Peyer's patch (tissue), 4 donors: Measurements from ENCODE around the gene PHEX.

ENCODE experiments used
- POLR2A ChIP-seq, 2 donors: fragments of 450-650 bp; IDR thresholded peaks; one replicate each; pipeline ENCODE4 v1.5.1; 2017; ENCODE audit warnings: antibody characterized with exemption in 2 of 2, mild to moderate bottlenecking in 2 of 2, moderate library complexity in 2 of 2
- TF ChIP-seq, protein P1 (sequence below), 6 experiments: fragments of 450-650 bp in 4 of 6; fragments of 200-600 bp in 2 of 6; sonication (generic) in 1 of 6; IDR thresholded peaks; one replicate each; pipeline ENCODE4 v1.5.1; 2017 to 2019; ENCODE audit warnings: antibody characterized with exemption in 6 of 6, mild to moderate bottlenecking in 3 of 6, moderate library complexity in 1 of 6

DNA sequence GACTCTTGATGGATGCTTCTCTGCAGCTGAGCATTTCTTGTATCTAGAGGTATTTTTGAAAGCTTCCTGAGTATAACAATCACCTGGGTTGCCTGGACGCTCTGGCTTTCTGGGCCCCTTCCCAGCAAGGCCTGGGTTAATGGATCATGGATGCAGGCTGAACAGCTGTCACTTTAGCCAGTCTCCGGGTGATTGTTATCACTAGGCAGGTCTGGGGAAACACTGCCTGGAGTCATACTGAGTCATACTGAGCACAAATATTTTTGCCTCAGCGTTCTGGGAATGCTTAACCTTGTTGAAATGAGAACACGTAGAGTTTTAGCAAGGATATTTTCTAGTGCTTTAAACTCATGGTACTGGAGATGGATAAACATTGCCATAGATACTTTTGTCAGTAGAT, 102.6 kb downstream of the PHEX start:
- TF ChIP-seq, protein P1, sequence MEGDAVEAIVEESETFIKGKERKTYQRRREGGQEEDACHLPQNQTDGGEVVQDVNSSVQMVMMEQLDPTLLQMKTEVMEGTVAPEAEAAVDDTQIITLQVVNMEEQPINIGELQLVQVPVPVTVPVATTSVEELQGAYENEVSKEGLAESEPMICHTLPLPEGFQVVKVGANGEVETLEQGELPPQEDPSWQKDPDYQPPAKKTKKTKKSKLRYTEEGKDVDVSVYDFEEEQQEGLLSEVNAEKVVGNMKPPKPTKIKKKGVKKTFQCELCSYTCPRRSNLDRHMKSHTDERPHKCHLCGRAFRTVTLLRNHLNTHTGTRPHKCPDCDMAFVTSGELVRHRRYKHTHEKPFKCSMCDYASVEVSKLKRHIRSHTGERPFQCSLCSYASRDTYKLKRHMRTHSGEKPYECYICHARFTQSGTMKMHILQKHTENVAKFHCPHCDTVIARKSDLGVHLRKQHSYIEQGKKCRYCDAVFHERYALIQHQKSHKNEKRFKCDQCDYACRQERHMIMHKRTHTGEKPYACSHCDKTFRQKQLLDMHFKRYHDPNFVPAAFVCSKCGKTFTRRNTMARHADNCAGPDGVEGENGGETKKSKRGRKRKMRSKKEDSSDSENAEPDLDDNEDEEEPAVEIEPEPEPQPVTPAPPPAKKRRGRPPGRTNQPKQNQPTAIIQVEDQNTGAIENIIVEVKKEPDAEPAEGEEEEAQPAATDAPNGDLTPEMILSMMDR (IDR thresholded peaks at IDR 0.05): no peak
- no peak for TF ChIP-seq POLR2A (IDR thresholded peaks at IDR 0.05)
